ENCODE results near the gene PLCL1.

Gene PLCL1

GRCh38 chr2:197804049-197804757, at the start of gene PLCL1:
Gene PLCL1, plus strand, starts transcription at chr2:197804593.
- DNase-seq (ENCODE audit: low spot score): peak; percentile 92

GRCh38 chr2:197759013-197759412, 45.4 kb upstream of the PLCL1 start:
- DNase-seq (ENCODE audit: low spot score): no peak

GRCh38 chr2:197759625-197760292, 44.6 kb upstream of the PLCL1 start:
- no peak for DNase-seq (ENCODE audit: low spot score)

- no peak for DNase-seq (ENCODE audit: low spot score)
Measured at GRCh38 chr2:197760293-197760657, 44.1 kb upstream of the PLCL1 start.

- peak; percentile 32 for DNase-seq (ENCODE audit: low spot score)
Measured at GRCh38 chr2:197777823-197778407, 26.5 kb upstream of the PLCL1 start.

- DNase-seq (ENCODE audit: low spot score): no peak
Measured at GRCh38 chr2:197779261-197779660, 25.1 kb upstream of the PLCL1 start.

GRCh38 chr2:197782126-197782525, 22.3 kb upstream of the PLCL1 start:
- no peak for DNase-seq (ENCODE audit: low spot score)

- no peak for DNase-seq (ENCODE audit: low spot score)
Measured at GRCh38 chr2:197784956-197785941, 19.1 kb upstream of the PLCL1 start, which contains the start of gene BOLL. Gene BOLL, minus strand, starts transcription at chr2:197785319. Its CDS starts 3,469 bp downstream, at chr2:197781850.

- DNase-seq (ENCODE audit: low spot score): peak; percentile 57
Measured at GRCh38 chr2:197786010-197786877, 18.1 kb upstream of the PLCL1 start.

GRCh38 chr2:197793456-197793855, 10.9 kb upstream of the PLCL1 start:
- no peak for DNase-seq (ENCODE audit: low spot score)

- no peak for DNase-seq (ENCODE audit: low spot score)
Measured at GRCh38 chr2:197795277-197795676, 9.1 kb upstream of the PLCL1 start.

GRCh38 chr2:197798187-197798586, 6.2 kb upstream of the PLCL1 start:
- DNase-seq (ENCODE audit: low spot score): no peak

- no peak for DNase-seq (ENCODE audit: low spot score)
Measured at GRCh38 chr2:197799068-197799467, 5.3 kb upstream of the PLCL1 start.

- DNase-seq (ENCODE audit: low spot score): no peak
Measured at GRCh38 chr2:197800091-197800490, 4.3 kb upstream of the PLCL1 start.

GRCh38 chr2:197801033-197801432, 3.4 kb upstream of the PLCL1 start:
- no peak for DNase-seq (ENCODE audit: low spot score)

- DNase-seq (ENCODE audit: low spot score): peak; percentile 60
Measured at GRCh38 chr2:197803033-197803444, 1.4 kb upstream of the PLCL1 start.

- peak; percentile 24 for DNase-seq (ENCODE audit: low spot score)
Measured at GRCh38 chr2:197804758-197805714, 643 bp downstream of the PLCL1 start.

GRCh38 chr2:197805715-197806633, 1.6 kb downstream of the PLCL1 start:
- DNase-seq (ENCODE audit: low spot score): no peak

GRCh38 chr2:197809064-197809463, 4.7 kb downstream of the PLCL1 start:
- DNase-seq (ENCODE audit: low spot score): no peak

Measured in activated CD4-positive, alpha-beta T cell treated with anti-CD3 and anti-CD28 coated beads, Interleukin-2, Interleukin-4, amounts not matched to agents 100 ng/mL and 50 ng/mL, durations not matched to agents 16 hours and 8 hours (primary cell).